Thyroid gland (tissue), 4 donors: Measurements from ENCODE around the gene CACNA1I.

Source experiments
- POLR2A ChIP-seq, 2 donors: fragments of 450-650 bp; IDR thresholded peaks; one replicate each; pipeline ENCODE4 v1.6.1; 2017; ENCODE audit warnings: antibody characterized with exemption in 2 of 2, mild to moderate bottlenecking in 2 of 2, moderate library complexity in 1 of 2
- TF ChIP-seq, protein P1 (sequence below), 6 experiments: fragments of 200-600 bp in 3 of 6; fragments of 450-650 bp in 3 of 6; sonication (generic) in 3 of 6; IDR thresholded peaks; one replicate each; pipeline ENCODE4 v1.5.1; 2016 to 2019; ENCODE audit warnings: antibody characterized with exemption in 6 of 6, mild to moderate bottlenecking in 2 of 6, inconsistent platforms in 1 of 6, moderate library complexity in 1 of 6

DNA sequence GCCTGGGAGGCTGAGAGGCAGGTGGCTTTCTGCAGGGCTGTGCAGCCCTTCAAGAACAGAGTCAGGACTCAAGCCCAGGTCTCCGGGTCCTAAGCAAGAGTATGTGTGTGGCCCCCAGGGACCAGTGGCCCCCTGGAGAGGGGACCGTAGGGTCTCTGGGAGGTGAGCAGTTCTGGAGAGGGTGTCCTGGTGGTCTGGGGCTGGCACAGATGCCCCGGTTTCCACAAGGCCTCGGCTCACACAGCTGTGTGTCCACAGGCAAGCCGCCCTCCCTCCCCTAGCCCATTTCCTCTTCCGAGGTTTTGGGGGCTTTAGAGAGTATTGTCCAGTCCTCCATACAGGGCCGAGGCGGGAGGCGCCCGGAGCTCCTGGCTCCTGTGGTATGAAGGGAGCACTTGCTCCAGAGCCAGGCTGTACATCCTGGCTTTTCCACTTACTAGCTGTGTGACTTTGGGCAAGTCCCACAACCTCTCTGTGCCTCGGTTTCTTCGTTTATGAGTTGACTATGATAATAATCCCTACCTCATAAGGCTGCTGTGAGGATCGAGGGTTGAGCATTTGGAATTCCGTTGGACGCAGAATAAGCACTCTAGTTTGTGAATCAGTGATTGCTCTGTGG, 34.6 kb upstream of the CACNA1I start:
- TF ChIP-seq, protein P1, sequence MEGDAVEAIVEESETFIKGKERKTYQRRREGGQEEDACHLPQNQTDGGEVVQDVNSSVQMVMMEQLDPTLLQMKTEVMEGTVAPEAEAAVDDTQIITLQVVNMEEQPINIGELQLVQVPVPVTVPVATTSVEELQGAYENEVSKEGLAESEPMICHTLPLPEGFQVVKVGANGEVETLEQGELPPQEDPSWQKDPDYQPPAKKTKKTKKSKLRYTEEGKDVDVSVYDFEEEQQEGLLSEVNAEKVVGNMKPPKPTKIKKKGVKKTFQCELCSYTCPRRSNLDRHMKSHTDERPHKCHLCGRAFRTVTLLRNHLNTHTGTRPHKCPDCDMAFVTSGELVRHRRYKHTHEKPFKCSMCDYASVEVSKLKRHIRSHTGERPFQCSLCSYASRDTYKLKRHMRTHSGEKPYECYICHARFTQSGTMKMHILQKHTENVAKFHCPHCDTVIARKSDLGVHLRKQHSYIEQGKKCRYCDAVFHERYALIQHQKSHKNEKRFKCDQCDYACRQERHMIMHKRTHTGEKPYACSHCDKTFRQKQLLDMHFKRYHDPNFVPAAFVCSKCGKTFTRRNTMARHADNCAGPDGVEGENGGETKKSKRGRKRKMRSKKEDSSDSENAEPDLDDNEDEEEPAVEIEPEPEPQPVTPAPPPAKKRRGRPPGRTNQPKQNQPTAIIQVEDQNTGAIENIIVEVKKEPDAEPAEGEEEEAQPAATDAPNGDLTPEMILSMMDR (IDR thresholded peaks at IDR 0.05) = no peak
- TF ChIP-seq POLR2A (IDR thresholded peaks at IDR 0.05) = no peak
